ENCODE results near the gene POC1A. TPM values are rescaled to one million over a fixed set of nuclear protein-coding genes. Genes with fewer than 3 reads are reported as not detected.
A peak's percentile ranks its signal among the peaks of the same experiment; 100 is the strongest.
"Not testable (repeated sequence)": the region's sequence is repeated elsewhere in the genome, so short reads cannot be mapped to it uniquely, and the experiment has no call there.

The POC1A gene
- total RNA-seq, 1 experiment from 2014 or later: 32.2 TPM

GRCh38 chr3:52153389-52154096, 680 bp downstream of the POC1A start:
- ChIA-PET CTCF (interaction anchor here (0.9 to 1.3 kb wide), 6 partner anchors 9 to 180 kb away, joined by 3 to 12 read pairs (median 6); partner anchors contain the start of genes ABHD14B and ACY1), POLR2A (interaction anchor here (1.2 to 1.7 kb wide), 6 partner anchors 43 to 170 kb away, joined by 4 to 17 read pairs (median 9); partner anchors contain the start of genes ACY1, GLYCTK, RPL29 and WDR82)
- Mint-ChIP-seq H3K9me3 (ENCODE audit: unreplicated experiment) (no peaks in the 10 kb centered on the region), H3K27me3 (ENCODE audit: insufficient read depth, unreplicated experiment) (no peaks in the 10 kb centered on the region), H3K4me3 (ENCODE audit: unreplicated experiment) (peak overlapping the region; percentile 95), H3K4me1 (ENCODE audit: low read depth, unreplicated experiment) (no peaks in the 10 kb centered on the region), H3K36me3 (ENCODE audit: insufficient read depth, unreplicated experiment) (peaks cover 6% of the 10 kb centered on the region), H3K27ac (ENCODE audit: unreplicated experiment) (peak overlapping the region; percentile 98)
- H3K36me3 ChIP-seq (ENCODE audit: control insufficient read depth, insufficient read depth, low read length): peaks cover 5% of the 10 kb centered on the region
- peak; percentile 64 to 77 for DNase-seq
- no peaks in the 10 kb centered on the region for H3K27me3 ChIP-seq (replicated peaks; ENCODE audit: control insufficient read depth, insufficient read depth, low read length)
- peak overlapping the region; percentile 88 for H3K4me3 ChIP-seq (ENCODE audit: low read depth, low read length)
- no peak for TF ChIP-seq CTCF (IDR thresholded peaks at IDR 0.05; ENCODE audit: insufficient read depth in 1 of 2, low read depth in 1 of 2, low read length in 1 of 2, severe bottlenecking in 1 of 2, unreplicated experiment in 1 of 2)
- no peaks in the 10 kb centered on the region for H3K9me3 ChIP-seq
- intact Hi-C loops (cut with micrococcal nuclease; ENCODE audit: unreplicated experiment): loop anchor here (2.0 to 5.0 kb wide), 3 partner anchors 44 to 97 kb away; partner anchors contain the start of genes ALAS1 and DUSP7
- H3K4me1 ChIP-seq: peaks cover 11% of the 10 kb centered on the region
- BruUV-seq (replicated peaks): no TSS peak

GRCh38 chr3:52151991-52152390, 2.2 kb downstream of the POC1A start:
- H3K4me1 ChIP-seq: peaks cover 11% of the 10 kb centered on the region
- BruUV-seq (replicated peaks); H3K9me3 Mint-ChIP-seq (ENCODE audit: unreplicated experiment); H3K4me3 Mint-ChIP-seq (ENCODE audit: unreplicated experiment); DNase-seq; CTCF ChIA-PET; H3K9me3 ChIP-seq; H3K36me3 Mint-ChIP-seq (ENCODE audit: insufficient read depth, unreplicated experiment); H3K4me3 ChIP-seq (ENCODE audit: low read depth, low read length); POLR2A ChIA-PET; H3K36me3 ChIP-seq (ENCODE audit: control insufficient read depth, insufficient read depth, low read length); H3K27me3 Mint-ChIP-seq (ENCODE audit: insufficient read depth, unreplicated experiment); H3K4me1 Mint-ChIP-seq (ENCODE audit: low read depth, unreplicated experiment); H3K27ac Mint-ChIP-seq (ENCODE audit: unreplicated experiment); H3K27me3 ChIP-seq (replicated peaks; ENCODE audit: control insufficient read depth, insufficient read depth, low read length): not testable (repeated sequence)
- intact Hi-C loops (cut with micrococcal nuclease; ENCODE audit: unreplicated experiment): loop anchor here (5.0 kb wide), 2 partner anchors 45 to 60 kb away; partner anchors contain the start of gene ALAS1

GRCh38 chr3:52150860-52151259, 3.4 kb downstream of the POC1A start:
- Histone ChIP-seq H3K4me1 (peaks cover 8% of the 10 kb centered on the region), H3K36me3 (ENCODE audit: control insufficient read depth, insufficient read depth, low read length) (peaks cover 7% of the 10 kb centered on the region), H3K27me3 (replicated peaks; ENCODE audit: control insufficient read depth, insufficient read depth, low read length) (no peaks in the 10 kb centered on the region), H3K9me3 (no peaks in the 10 kb centered on the region), H3K4me3 (ENCODE audit: low read depth, low read length) (no peak overlapping the region)
- ChIA-PET POLR2A (no interaction called here), CTCF (interaction anchor here (0.6 kb wide), 1 partner anchor 94 kb away, joined by 3 read pairs; no protein-coding TSS in a partner anchor)
- no TSS peak for BruUV-seq (replicated peaks)
- DNase-seq: no peak
- H3K27ac Mint-ChIP-seq (ENCODE audit: unreplicated experiment): no peak overlapping the region
- H3K4me1 Mint-ChIP-seq (ENCODE audit: low read depth, unreplicated experiment): no peaks in the 10 kb centered on the region
- no peak overlapping the region for H3K4me3 Mint-ChIP-seq (ENCODE audit: unreplicated experiment)
- H3K9me3 Mint-ChIP-seq (ENCODE audit: unreplicated experiment): no peaks in the 10 kb centered on the region
- peaks cover 11% of the 10 kb centered on the region for H3K36me3 Mint-ChIP-seq (ENCODE audit: insufficient read depth, unreplicated experiment)
- intact Hi-C loops (cut with micrococcal nuclease; ENCODE audit: unreplicated experiment): loop anchor here (5.0 kb wide), 2 partner anchors 46 to 61 kb away; partner anchors contain the start of gene ALAS1
- no peaks in the 10 kb centered on the region for H3K27me3 Mint-ChIP-seq (ENCODE audit: insufficient read depth, unreplicated experiment)
- TF ChIP-seq CTCF (IDR thresholded peaks at IDR 0.05; ENCODE audit: insufficient read depth in 1 of 2, low read depth in 1 of 2, low read length in 1 of 2, severe bottlenecking in 1 of 2, unreplicated experiment in 1 of 2): no peak

Measured in Caco-2 (cell line).